H1 (cell line): ENCODE measurements around the gene GTF2A1L.

Source experiments
- BCL11A ChIP-seq, 2 experiments: IDR thresholded peaks; one replicate each; pipeline ENCODE4 v1.6.1; 2011; ENCODE audit warnings: low read depth in 2 of 2, low read length in 2 of 2, mild to moderate bottlenecking in 2 of 2
- BRCA1 ChIP-seq: IDR thresholded peaks from 2 replicates; pipeline ENCODE4 v1.6.1; 2012; ENCODE audit warnings: low read depth, low read length, improper control_type of control experiment
- CEBPB ChIP-seq: IDR thresholded peaks from 2 replicates; pipeline ENCODE4 v1.6.1; 2012; ENCODE audit warnings: low read depth, low read length
- CHD7 ChIP-seq: fragments of 300-600 bp; sonication (generic); IDR thresholded peaks from 2 replicates; pipeline ENCODE4 v1.7.1; 2012; ENCODE audit warnings: low read length, moderate library complexity, mild to moderate bottlenecking, inconsistent platforms; ENCODE audit not compliant: insufficient replicate concordance
- HDAC6 ChIP-seq: IDR thresholded peaks from one replicate; pipeline ENCODE4 v1.7.1; 2012; ENCODE audit warnings: low read depth, mild to moderate bottlenecking, inconsistent platforms, low read length, moderate library complexity
- JUND ChIP-seq: IDR thresholded peaks from 2 replicates; pipeline ENCODE4 v1.6.1; 2011; ENCODE audit warnings: mild to moderate bottlenecking, improper control_type of control experiment, low read length
- POLR2A ChIP-seq, 2 experiments: IDR thresholded peaks; 1 replicate in 1 of 2; 2 replicates in 1 of 2; pipeline ENCODE4 v1.6.1; 2011; ENCODE audit warnings: low read depth in 2 of 2, low read length in 2 of 2, mild to moderate bottlenecking in 2 of 2; ENCODE audit errors: control extremely low read depth in 1 of 2
- RAD21 ChIP-seq, 2 experiments: IDR thresholded peaks in 1 of 2; conservative IDR thresholded peaks in 1 of 2; 2 replicates each; pipeline ENCODE4 v1.6.1; 2011; ENCODE audit warnings: low read depth in 2 of 2, low read length in 2 of 2, improper control_type of control experiment in 1 of 2, inconsistent platforms in 1 of 2, mild to moderate bottlenecking in 1 of 2, moderate library complexity in 1 of 2
- TBP ChIP-seq: IDR thresholded peaks from 2 replicates; pipeline ENCODE4 v1.6.1; 2011; ENCODE audit warnings: low read depth, low read length, improper control_type of control experiment
- TF ChIP-seq, protein P1 (sequence below): IDR thresholded peaks from 2 replicates; pipeline ENCODE4 v1.6.1; 2011; ENCODE audit warnings: low read length, improper control_type of control experiment
- TF ChIP-seq, protein P2 (sequence below), 3 experiments: IDR thresholded peaks; 1 replicate in 2 of 3; 2 replicates in 1 of 3; pipeline versions ENCODE4 v1.5.1 to v1.6.1; 2011; ENCODE audit warnings: low read length in 3 of 3, mild to moderate bottlenecking in 3 of 3, inconsistent platforms in 2 of 3, low read depth in 1 of 3, moderate library complexity in 1 of 3; ENCODE audit not compliant: insufficient read depth in 1 of 3; ENCODE audit errors: control extremely low read depth in 1 of 3

GRCh38 chr2:48572816-48573215 lies 44.8 kb upstream of the GTF2A1L start:
- TF ChIP-seq, protein P1, sequence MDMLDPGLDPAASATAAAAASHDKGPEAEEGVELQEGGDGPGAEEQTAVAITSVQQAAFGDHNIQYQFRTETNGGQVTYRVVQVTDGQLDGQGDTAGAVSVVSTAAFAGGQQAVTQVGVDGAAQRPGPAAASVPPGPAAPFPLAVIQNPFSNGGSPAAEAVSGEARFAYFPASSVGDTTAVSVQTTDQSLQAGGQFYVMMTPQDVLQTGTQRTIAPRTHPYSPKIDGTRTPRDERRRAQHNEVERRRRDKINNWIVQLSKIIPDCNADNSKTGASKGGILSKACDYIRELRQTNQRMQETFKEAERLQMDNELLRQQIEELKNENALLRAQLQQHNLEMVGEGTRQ, result no peak
- TF ChIP-seq TBP, result no peak
- no peak for TF ChIP-seq CHD7
- TF ChIP-seq, protein P2, sequence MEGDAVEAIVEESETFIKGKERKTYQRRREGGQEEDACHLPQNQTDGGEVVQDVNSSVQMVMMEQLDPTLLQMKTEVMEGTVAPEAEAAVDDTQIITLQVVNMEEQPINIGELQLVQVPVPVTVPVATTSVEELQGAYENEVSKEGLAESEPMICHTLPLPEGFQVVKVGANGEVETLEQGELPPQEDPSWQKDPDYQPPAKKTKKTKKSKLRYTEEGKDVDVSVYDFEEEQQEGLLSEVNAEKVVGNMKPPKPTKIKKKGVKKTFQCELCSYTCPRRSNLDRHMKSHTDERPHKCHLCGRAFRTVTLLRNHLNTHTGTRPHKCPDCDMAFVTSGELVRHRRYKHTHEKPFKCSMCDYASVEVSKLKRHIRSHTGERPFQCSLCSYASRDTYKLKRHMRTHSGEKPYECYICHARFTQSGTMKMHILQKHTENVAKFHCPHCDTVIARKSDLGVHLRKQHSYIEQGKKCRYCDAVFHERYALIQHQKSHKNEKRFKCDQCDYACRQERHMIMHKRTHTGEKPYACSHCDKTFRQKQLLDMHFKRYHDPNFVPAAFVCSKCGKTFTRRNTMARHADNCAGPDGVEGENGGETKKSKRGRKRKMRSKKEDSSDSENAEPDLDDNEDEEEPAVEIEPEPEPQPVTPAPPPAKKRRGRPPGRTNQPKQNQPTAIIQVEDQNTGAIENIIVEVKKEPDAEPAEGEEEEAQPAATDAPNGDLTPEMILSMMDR (IDR thresholded peaks at IDR 0.05; ENCODE audit: control extremely low read depth in 1 of 3, insufficient read depth in 1 of 3, low read depth in 1 of 3, low read length in 3 of 3), result no peak
- TF ChIP-seq POLR2A (IDR thresholded peaks at IDR 0.05; ENCODE audit: control extremely low read depth in 1 of 2, low read depth in 2 of 2, low read length in 2 of 2), result no peak
- no peak for TF ChIP-seq BRCA1
- TF ChIP-seq JUND, result no peak
- no peak for TF ChIP-seq CEBPB
- no peak for TF ChIP-seq BCL11A (IDR thresholded peaks at IDR 0.05; ENCODE audit: low read depth in 2 of 2, low read length in 2 of 2)
- no peak for TF ChIP-seq RAD21 (IDR thresholded peaks at IDR 0.05 in 1 of 2, conservative IDR thresholded peaks at IDR 0.05 in 1 of 2; ENCODE audit: low read depth in 2 of 2, low read length in 2 of 2)
- no peak for TF ChIP-seq HDAC6
